HepG2 (cell line): ENCODE measurements around the gene COL5A2. TPM values are rescaled to one million over a fixed set of nuclear protein-coding genes. Genes with fewer than 3 reads are reported as not detected.

Experiments used
- ATAC-seq: fragments of 200-7000 bp; cut with Tn5 transposase; 3 replicates; pipeline ENCODE4 v1.9.1; 2020; ENCODE audit warnings: mild to moderate bottlenecking, moderate library complexity
- BruUV-seq: library from RNA; stranded (reverse); fragments of 400-500 nt; replicated peaks from 2 replicates; lab custom pipeline; 2021; lab: Mats Ljungman, UMichigan
- CTCF ChIA-PET: fragments of 300-600 bp; formaldehyde crosslinking; extraction: SDS; loops from one replicate; lab custom pipeline; 2021; ENCODE audit warnings: low total read pairs, inconsistent platforms, low intra/inter-chr PET ratio; lab: Yijun Ruan, JAX
- POLR2A ChIA-PET: fragments of 350-600 bp; sonication (Branson Sonifier 250); formaldehyde crosslinking; loops from one replicate; lab custom pipeline; 2020; ENCODE audit warnings: antibody characterized with exemption, inconsistent platforms; lab: Yijun Ruan, JAX
- DNase-seq: peaks from one replicate; pipeline ENCODE4 v3.0.0-alpha.2; 2015; ENCODE audit warnings: low spot score
- FAIRE-seq: peaks from 3 replicates; lab custom pipeline; 2011; peaks lifted over from hg19 to GRCh38; lab: Jason Lieb, UNC
- H2AFZ ChIP-seq: one replicate; pipeline ENCODE4 v1.6.1; 2011; ENCODE audit warnings: low read length, inconsistent platforms
- H3K27ac ChIP-seq: fragments of 300-600 bp; 3 replicates; pipeline ENCODE4 v1.8.0; 2011; ENCODE audit warnings: mixed run types, mild to moderate bottlenecking, mixed read lengths, low read length, inconsistent platforms; ENCODE audit not compliant: insufficient read depth; ENCODE audit errors: extremely low read length
- H3K27me3 ChIP-seq, 2 experiments: fragments of 200-600 bp in 1 of 2; 2 replicates in 1 of 2; 3 replicates in 1 of 2; pipeline versions ENCODE4 v1.6.0 to v1.8.0; 2011; ENCODE audit warnings: low read length in 2 of 2, mild to moderate bottlenecking in 2 of 2, moderate library complexity in 2 of 2, inconsistent platforms in 1 of 2; ENCODE audit not compliant: insufficient read depth in 2 of 2, control insufficient read depth in 1 of 2
- H3K36me3 ChIP-seq, 2 experiments: fragments of 200-600 bp in 1 of 2; replicated peaks in 1 of 2; 2 replicates in 1 of 2; 3 replicates in 1 of 2; pipeline versions ENCODE4 v1.5.1 to v1.8.0; 2011; ENCODE audit warnings: low read length in 2 of 2, inconsistent platforms in 1 of 2; ENCODE audit not compliant: insufficient read depth in 2 of 2, control insufficient read depth in 1 of 2
- H3K4me1 ChIP-seq: 2 replicates; pipeline ENCODE4 v1.5.1; 2012; ENCODE audit warnings: low read length, inconsistent platforms; ENCODE audit not compliant: insufficient read depth
- H3K4me2 ChIP-seq: 2 replicates; pipeline ENCODE4 v1.6.0; 2011; ENCODE audit warnings: low read depth, low read length, inconsistent platforms
- H3K4me3 ChIP-seq, 3 experiments: fragments of 200-600 bp in 1 of 3; sonication (generic), shearing (Covaris generic) in 1 of 3; replicated peaks in 1 of 3; 2 replicates each; pipeline ENCODE4 v1.5.1; 2011 to 2016; ENCODE audit warnings: low read length in 3 of 3, inconsistent platforms in 2 of 3, low read depth in 2 of 3, mild to moderate bottlenecking in 2 of 3, control low read depth in 1 of 3, mixed read lengths in 1 of 3; ENCODE audit not compliant: insufficient read depth in 1 of 3
- H3K79me2 ChIP-seq: one replicate; pipeline ENCODE4 v1.6.1; 2011; ENCODE audit warnings: low read length, inconsistent platforms; ENCODE audit not compliant: insufficient read depth
- H3K9ac ChIP-seq: 2 replicates; pipeline ENCODE4 v1.6.0; 2011; ENCODE audit warnings: mild to moderate bottlenecking, low read depth, low read length, inconsistent platforms; ENCODE audit not compliant: insufficient read depth
- H3K9me3 ChIP-seq: 2 replicates; pipeline ENCODE4 v1.5.1; 2012; ENCODE audit warnings: mild to moderate bottlenecking, low read length
- H4K20me1 ChIP-seq: 2 replicates; pipeline ENCODE4 v1.6.0; 2011; ENCODE audit warnings: inconsistent platforms, mild to moderate bottlenecking, low read length, moderate library complexity; ENCODE audit not compliant: insufficient read depth
- MAFF ChIP-seq: IDR thresholded peaks from 2 replicates; pipeline ENCODE4 v1.6.1; 2011; ENCODE audit warnings: low read depth, low read length, improper control_type of control experiment
- MAFK ChIP-seq, 2 experiments: IDR thresholded peaks in 1 of 2; conservative IDR thresholded peaks in 1 of 2; 2 replicates each; pipeline ENCODE4 v1.6.1; 2011; ENCODE audit warnings: improper control_type of control experiment in 2 of 2, low read length in 2 of 2
- PPARG ChIP-seq: conservative IDR thresholded peaks from 2 replicates; pipeline ENCODE4 v1.6.1; 2016; ENCODE audit warnings: missing biosample characterization, missing genetic modification reagents
- PTBP1 ChIP-seq: fragments of 200-400 bp; formaldehyde crosslinking; IDR thresholded peaks from 2 replicates; pipeline ENCODE4 v1.6.1; 2018; ENCODE audit warnings: low read length, low read depth; ENCODE audit not compliant: poor library complexity, severe bottlenecking
- ZNF335 ChIP-seq: sonication (generic); formaldehyde crosslinking; IDR thresholded peaks from 2 replicates; pipeline ENCODE4 v1.4.0; 2020; ENCODE audit warnings: missing genetic modification reagents
- ZNF709 ChIP-seq: sonication (generic); formaldehyde crosslinking; IDR thresholded peaks from 2 replicates; pipeline ENCODE4 v1.5.0; 2020; ENCODE audit warnings: mild to moderate bottlenecking, missing genetic modification reagents
- WGBS: methylation state at CpG from one replicate; pipeline ENCODE4 v1.1.6; 2017; ENCODE audit warnings: low lambda C conversion rate; 5-methylcytosine and 5-hydroxymethylcytosine counted together
- in situ Hi-C: cut with HindIII; loops from 2 replicates; pipeline ENCODE4 v1.10.0; 2017; ENCODE audit warnings: low pct_unique_long_range_greater_than_20kb; ENCODE audit not compliant: extremely low pct_ligation_motif_present
- intact Hi-C: fragments of 100-400 bp; cut with micrococcal nuclease; formaldehyde crosslinking; loops from one replicate; pipeline ENCODE4 v1.10.0; 2022; ENCODE audit not compliant: unreplicated experiment
- polyA plus RNA-seq, 8 experiments: library from polyadenylated mRNA; depleted of rRNA in 3 of 8; stranded (reverse) in 7 of 8; unstranded in 1 of 8; fragments of >200 nt; fragmentation: Illumina TruSeq in 4 of 8; extraction: Trizol in 4 of 8; gene quantifications; 2 replicates each; pipeline versions ENCODE4 v1.2.1 to v1.2.3, GENCODE V29; 2011 to 2016; ENCODE audit warnings: low read depth in 4 of 8, missing spikeins in 1 of 8, mixed read lengths in 1 of 8; ENCODE audit not compliant: insufficient read depth in 1 of 8
- total RNA-seq, 5 experiments: library from RNA; depleted of rRNA; stranded (reverse); fragments of >200 nt; fragmentation: Illumina TruSeq; extraction: Trizol; gene quantifications; 2 replicates each; pipeline ENCODE4 v1.2.3, GENCODE V29; 2016; ENCODE audit warnings: low read depth in 1 of 5
- TF ChIP-seq, protein P1 (sequence below): sonication (generic); formaldehyde crosslinking; IDR thresholded peaks from 2 replicates; pipeline ENCODE4 v1.4.0; 2020; ENCODE audit warnings: low read depth, mild to moderate bottlenecking, missing genetic modification reagents

The COL5A2 gene
- total and polyA plus RNA-seq, 2 of the 13 experiments (the other 11 are each of a cell fraction or from before 2014, with no cell fraction given): 0.83 to 1.5 TPM

- no peaks in the 10 kb centered on the region for H3K79me2 ChIP-seq
- H3K4me1 ChIP-seq: peaks cover 15% of the 10 kb centered on the region
- no peak overlapping the region for H2AFZ ChIP-seq
- no peak overlapping the region for H3K4me3 ChIP-seq
- no peak overlapping the region for H3K4me2 ChIP-seq
- FAIRE-seq (no peak), ATAC-seq (no peak), DNase-seq (no peak)
- TF ChIP-seq ZNF709 (CRISPR knock-in tag) (no peak), MAFK (conservative IDR thresholded peaks at IDR 0.05 in 1 of 2, IDR thresholded peaks at IDR 0.05 in 1 of 2; ENCODE audit: low read length in 2 of 2) (peak; percentile 45 to 79; a peak in 2 of 4 replicates), PTBP1 (no peak), PPARG (CRISPR knock-in tag) (no peak), MAFF (peak; percentile 64), ZNF335 (CRISPR knock-in tag) (no peak)
- TF ChIP-seq, protein P1, sequence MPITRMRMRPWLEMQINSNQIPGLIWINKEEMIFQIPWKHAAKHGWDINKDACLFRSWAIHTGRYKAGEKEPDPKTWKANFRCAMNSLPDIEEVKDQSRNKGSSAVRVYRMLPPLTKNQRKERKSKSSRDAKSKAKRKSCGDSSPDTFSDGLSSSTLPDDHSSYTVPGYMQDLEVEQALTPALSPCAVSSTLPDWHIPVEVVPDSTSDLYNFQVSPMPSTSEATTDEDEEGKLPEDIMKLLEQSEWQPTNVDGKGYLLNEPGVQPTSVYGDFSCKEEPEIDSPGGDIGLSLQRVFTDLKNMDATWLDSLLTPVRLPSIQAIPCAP (CRISPR knock-in tag): no peak
- no peak overlapping the region for H3K9ac ChIP-seq
- H3K9me3 ChIP-seq: no peaks in the 10 kb centered on the region
- CTCF ChIA-PET: no interaction called here
- no peak overlapping the region for H3K27ac ChIP-seq
- intact Hi-C loops (no loop called here), in situ Hi-C loops (no loop called here)
- no TSS peak for BruUV-seq
- H3K36me3 ChIP-seq: no peaks in the 10 kb centered on the region
- no peaks in the 10 kb centered on the region for H4K20me1 ChIP-seq
- 84% methylated on average over 2 of the region's 2 CpGs for WGBS
- POLR2A ChIA-PET: no interaction called here
- no peaks in the 10 kb centered on the region for H3K27me3 ChIP-seq
Observed at GRCh38 chr2:189057316-189057715, 122.2 kb downstream of the COL5A2 start.
